Fibroblast of lung (primary cell): ENCODE data around the gene ULK3. TPM values are rescaled to one million over a fixed set of nuclear protein-coding genes. Genes with fewer than 3 reads are reported as not detected.

ENCODE experiments used
- DNase-seq, 2 donors: peaks; one replicate each; pipeline versions ENCODE4 v3.0.0 to v3.0.0-alpha.2; 2010; ENCODE audit warnings: low read depth in 2 of 2
- H2AFZ ChIP-seq: 2 replicates; pipeline ENCODE4 v1.5.1; 2012; ENCODE audit warnings: low read length, control low read depth, inconsistent platforms
- H3K27ac ChIP-seq: 2 replicates; pipeline ENCODE4 v1.5.1; 2011; ENCODE audit warnings: low read length, control low read depth; ENCODE audit not compliant: insufficient read depth
- H3K27me3 ChIP-seq: 2 replicates; pipeline ENCODE4 v1.5.1; 2011; ENCODE audit warnings: mild to moderate bottlenecking, low read length; ENCODE audit not compliant: control insufficient read depth, insufficient read depth
- H3K36me3 ChIP-seq: 2 replicates; pipeline ENCODE4 v1.5.1; 2011; ENCODE audit warnings: low read length; ENCODE audit not compliant: control insufficient read depth, insufficient read depth
- H3K4me1 ChIP-seq: 2 replicates; pipeline ENCODE4 v1.5.1; 2011; ENCODE audit warnings: low read length; ENCODE audit not compliant: control insufficient read depth, insufficient read depth; ENCODE audit errors: extremely low read depth
- H3K4me2 ChIP-seq: 2 replicates; pipeline ENCODE4 v1.5.1; 2011; ENCODE audit warnings: low read length, control low read depth; ENCODE audit not compliant: insufficient read depth; ENCODE audit errors: extremely low read depth
- H3K4me3 ChIP-seq, 4 experiments: fragments of 200-600 bp in 1 of 4; sonication (generic) in 1 of 4; replicated peaks in 1 of 4; 2 replicates each; pipeline ENCODE4 v1.5.1; 2011 to 2016; ENCODE audit warnings: low read length in 4 of 4, low read depth in 3 of 4, mild to moderate bottlenecking in 3 of 4, control low read depth in 2 of 4, inconsistent platforms in 1 of 4, mixed read lengths in 1 of 4; ENCODE audit not compliant: insufficient read depth in 1 of 4; ENCODE audit errors: control extremely low read depth in 1 of 4
- H3K79me2 ChIP-seq: 2 replicates; pipeline ENCODE4 v1.5.1; 2012; ENCODE audit warnings: mild to moderate bottlenecking, low read length, inconsistent platforms; ENCODE audit not compliant: control insufficient read depth, insufficient read depth
- H3K9ac ChIP-seq: 2 replicates; pipeline ENCODE4 v1.5.1; 2011; ENCODE audit warnings: mild to moderate bottlenecking, low read length, control low read depth; ENCODE audit not compliant: insufficient read depth
- H3K9me3 ChIP-seq: 2 replicates; pipeline ENCODE4 v1.5.1; 2012; ENCODE audit warnings: low read depth, low read length; ENCODE audit not compliant: control insufficient read depth, insufficient read depth
- H4K20me1 ChIP-seq: 2 replicates; pipeline ENCODE4 v1.5.1; 2011; ENCODE audit warnings: low read length; ENCODE audit not compliant: control insufficient read depth, insufficient read depth; ENCODE audit errors: extremely low read depth
- EZH2 ChIP-seq: IDR thresholded peaks from 2 replicates; pipeline ENCODE4 v1.5.1; 2012; ENCODE audit warnings: low read length, control low read depth, mild to moderate bottlenecking; ENCODE audit errors: missing control alignments
- polyA plus RNA-seq, 2 donors: library from polyadenylated mRNA; depleted of rRNA in 1 of 2; stranded (reverse) in 1 of 2; unstranded in 1 of 2; fragments of >200 nt; gene quantifications; 2 replicates each; pipeline ENCODE4 v1.2.1, GENCODE V29; 2011 to 2012; ENCODE audit warnings: missing spikeins in 1 of 2
- total RNA-seq: library from RNA; depleted of rRNA; stranded (reverse); fragments of >200 nt; gene quantifications from 2 replicates; pipeline ENCODE4 v1.2.1, GENCODE V29; 2014
- TF ChIP-seq, protein P1 (sequence below), 2 donors: IDR thresholded peaks in 1 of 2; conservative IDR thresholded peaks in 1 of 2; 1 replicate in 1 of 2; 2 replicates in 1 of 2; pipeline ENCODE4 v1.5.1; 2011 to 2012; ENCODE audit warnings: low read length in 2 of 2, control low read depth in 1 of 2, inconsistent platforms in 1 of 2, low read depth in 1 of 2, mild to moderate bottlenecking in 1 of 2

ULK3 gene
- total and polyA plus RNA-seq, 2 donors (not counting 1 experiment from before 2014, with no cell fraction given) = 8.8 to 11.4 TPM

DNA sequence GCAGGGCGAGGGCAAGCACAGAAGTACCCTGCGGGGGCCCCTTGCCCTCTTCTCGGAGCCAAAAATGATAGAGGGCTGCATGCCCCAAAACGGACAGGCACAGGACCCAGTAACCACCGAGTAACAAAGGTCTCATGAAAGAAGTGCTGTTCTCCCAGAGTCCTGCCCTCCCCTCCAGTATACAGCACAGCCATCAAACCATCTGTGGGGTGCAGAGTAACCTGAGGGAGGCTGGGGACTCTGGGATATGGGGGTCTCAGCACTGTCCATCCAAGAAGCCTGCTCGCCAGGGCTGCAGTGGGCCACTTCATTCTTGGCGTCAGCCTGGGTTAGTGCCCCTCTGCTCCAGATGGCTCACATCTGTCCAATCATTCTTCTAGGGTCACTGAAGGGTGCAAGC is 6.1 kb downstream of the ULK3 start:
- no peak overlapping the region for H2AFZ ChIP-seq
- no peak overlapping the region for H3K9ac ChIP-seq
- H3K79me2 ChIP-seq = no peaks in the 10 kb centered on the region
- H3K4me3 ChIP-seq = no peak overlapping the region
- no peak overlapping the region for H3K27ac ChIP-seq
- TF ChIP-seq, protein P1, sequence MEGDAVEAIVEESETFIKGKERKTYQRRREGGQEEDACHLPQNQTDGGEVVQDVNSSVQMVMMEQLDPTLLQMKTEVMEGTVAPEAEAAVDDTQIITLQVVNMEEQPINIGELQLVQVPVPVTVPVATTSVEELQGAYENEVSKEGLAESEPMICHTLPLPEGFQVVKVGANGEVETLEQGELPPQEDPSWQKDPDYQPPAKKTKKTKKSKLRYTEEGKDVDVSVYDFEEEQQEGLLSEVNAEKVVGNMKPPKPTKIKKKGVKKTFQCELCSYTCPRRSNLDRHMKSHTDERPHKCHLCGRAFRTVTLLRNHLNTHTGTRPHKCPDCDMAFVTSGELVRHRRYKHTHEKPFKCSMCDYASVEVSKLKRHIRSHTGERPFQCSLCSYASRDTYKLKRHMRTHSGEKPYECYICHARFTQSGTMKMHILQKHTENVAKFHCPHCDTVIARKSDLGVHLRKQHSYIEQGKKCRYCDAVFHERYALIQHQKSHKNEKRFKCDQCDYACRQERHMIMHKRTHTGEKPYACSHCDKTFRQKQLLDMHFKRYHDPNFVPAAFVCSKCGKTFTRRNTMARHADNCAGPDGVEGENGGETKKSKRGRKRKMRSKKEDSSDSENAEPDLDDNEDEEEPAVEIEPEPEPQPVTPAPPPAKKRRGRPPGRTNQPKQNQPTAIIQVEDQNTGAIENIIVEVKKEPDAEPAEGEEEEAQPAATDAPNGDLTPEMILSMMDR (conservative IDR thresholded peaks at IDR 0.05 in 1 of 2, IDR thresholded peaks at IDR 0.05 in 1 of 2; ENCODE audit: low read depth in 1 of 2, low read length in 2 of 2) = no peak
- no peak for TF ChIP-seq EZH2
- DNase-seq = no peak
- no peaks in the 10 kb centered on the region for H3K9me3 ChIP-seq
- no peaks in the 10 kb centered on the region for H3K4me1 ChIP-seq
- no peaks in the 10 kb centered on the region for H4K20me1 ChIP-seq
- no peaks in the 10 kb centered on the region for H3K27me3 ChIP-seq
- no peak overlapping the region for H3K4me2 ChIP-seq
- no peaks in the 10 kb centered on the region for H3K36me3 ChIP-seq

DNA sequence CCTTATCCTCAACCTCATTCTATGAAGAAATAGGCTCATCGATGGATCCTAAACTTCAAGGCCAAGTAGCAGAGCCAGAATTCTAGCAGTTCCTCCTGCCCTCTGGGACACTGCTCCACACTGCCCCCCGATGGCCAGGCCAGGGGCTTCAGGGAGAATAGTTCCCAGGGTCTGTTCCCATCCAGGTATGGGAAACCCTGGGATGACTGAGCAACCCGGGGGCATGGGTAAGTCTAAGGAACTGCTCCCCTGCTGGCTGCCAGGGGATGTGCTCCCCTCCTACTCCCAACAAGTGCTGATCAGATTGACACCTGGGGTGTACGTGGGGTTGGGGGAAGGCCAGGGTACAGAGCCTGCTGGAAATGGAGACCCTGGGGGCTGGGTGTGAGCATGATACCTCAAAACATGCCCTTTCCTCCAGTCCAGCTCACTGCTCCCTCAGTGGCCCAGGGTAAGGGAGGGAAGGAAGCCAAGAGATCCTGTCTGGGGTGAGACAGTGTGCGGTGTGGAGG is 7.6 kb downstream of the ULK3 start:
- Histone ChIP-seq H2AFZ (no peak overlapping the region), H3K36me3 (no peaks in the 10 kb centered on the region), H3K27ac (no peak overlapping the region), H3K27me3 (no peaks in the 10 kb centered on the region), H3K4me2 (no peak overlapping the region), H3K9ac (no peak overlapping the region), H3K79me2 (no peaks in the 10 kb centered on the region), H3K9me3 (no peaks in the 10 kb centered on the region), H3K4me1 (no peaks in the 10 kb centered on the region), H4K20me1 (no peaks in the 10 kb centered on the region), H3K4me3 (no peak overlapping the region)
- no peak for TF ChIP-seq EZH2
- TF ChIP-seq, protein P1 (conservative IDR thresholded peaks at IDR 0.05 in 1 of 2, IDR thresholded peaks at IDR 0.05 in 1 of 2; ENCODE audit: low read depth in 1 of 2, low read length in 2 of 2) = peak; percentile 73 to 86
- peak; percentile 23 to 48 for DNase-seq

DNA sequence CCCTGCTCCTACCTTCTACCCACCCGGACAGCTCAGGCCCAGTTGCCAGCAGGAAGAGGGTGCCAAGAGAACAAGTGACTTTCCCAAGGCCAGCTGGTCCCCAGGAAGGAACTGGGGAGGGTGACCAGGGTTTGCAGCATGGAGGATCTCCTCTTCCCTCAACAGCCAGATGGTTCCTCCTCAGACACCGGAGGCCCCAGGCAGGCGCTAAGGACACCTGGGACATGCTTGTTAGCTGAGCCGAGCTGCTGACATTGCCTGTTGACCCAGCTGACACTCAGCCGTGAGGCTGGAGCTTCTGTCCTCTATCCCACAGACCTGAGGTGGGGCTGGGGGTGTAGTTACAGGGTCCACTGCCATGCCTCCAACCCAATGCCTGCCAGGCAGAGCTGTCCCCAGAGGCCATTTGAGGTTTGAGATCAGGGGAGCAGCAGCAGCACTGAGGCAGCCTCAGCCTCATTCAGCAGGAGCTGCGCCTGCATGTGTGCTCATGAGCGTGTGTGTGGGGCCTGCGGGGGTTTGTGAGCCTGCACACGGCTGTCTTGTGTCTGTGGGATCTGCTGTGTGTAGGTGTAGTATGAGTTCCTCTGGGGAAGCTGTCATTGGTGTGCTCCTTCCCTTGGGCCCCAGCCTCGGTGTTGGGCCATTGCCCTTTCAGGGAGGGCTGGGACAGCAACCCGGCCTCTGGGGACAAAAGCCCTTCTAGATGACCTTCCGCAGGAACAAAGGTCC is 9.4 kb downstream of the ULK3 start:
- no peak for DNase-seq

More for the DNA sequence above, 9.4 kb downstream of the ULK3 start:
- Histone ChIP-seq H3K4me3 (no peak overlapping the region), H3K4me2 (no peak overlapping the region), H3K4me1 (no peaks in the 10 kb centered on the region), H3K79me2 (no peaks in the 10 kb centered on the region), H2AFZ (no peak overlapping the region), H3K27ac (no peak overlapping the region), H4K20me1 (no peaks in the 10 kb centered on the region), H3K27me3 (no peaks in the 10 kb centered on the region), H3K9ac (no peak overlapping the region), H3K36me3 (no peaks in the 10 kb centered on the region), H3K9me3 (no peaks in the 10 kb centered on the region)
- TF ChIP-seq, protein P1 (conservative IDR thresholded peaks at IDR 0.05 in 1 of 2, IDR thresholded peaks at IDR 0.05 in 1 of 2; ENCODE audit: low read depth in 1 of 2, low read length in 2 of 2) = no peak
- no peak for TF ChIP-seq EZH2
